ENCODE measurements around the gene C11orf16. TPM values are rescaled to one million over a fixed set of nuclear protein-coding genes. Genes with fewer than 3 reads are reported as not detected.

C11orf16 gene
- total and polyA plus RNA-seq, 2 of the 4 experiments (the other 2 are of a cell fraction): not detected

DNA sequence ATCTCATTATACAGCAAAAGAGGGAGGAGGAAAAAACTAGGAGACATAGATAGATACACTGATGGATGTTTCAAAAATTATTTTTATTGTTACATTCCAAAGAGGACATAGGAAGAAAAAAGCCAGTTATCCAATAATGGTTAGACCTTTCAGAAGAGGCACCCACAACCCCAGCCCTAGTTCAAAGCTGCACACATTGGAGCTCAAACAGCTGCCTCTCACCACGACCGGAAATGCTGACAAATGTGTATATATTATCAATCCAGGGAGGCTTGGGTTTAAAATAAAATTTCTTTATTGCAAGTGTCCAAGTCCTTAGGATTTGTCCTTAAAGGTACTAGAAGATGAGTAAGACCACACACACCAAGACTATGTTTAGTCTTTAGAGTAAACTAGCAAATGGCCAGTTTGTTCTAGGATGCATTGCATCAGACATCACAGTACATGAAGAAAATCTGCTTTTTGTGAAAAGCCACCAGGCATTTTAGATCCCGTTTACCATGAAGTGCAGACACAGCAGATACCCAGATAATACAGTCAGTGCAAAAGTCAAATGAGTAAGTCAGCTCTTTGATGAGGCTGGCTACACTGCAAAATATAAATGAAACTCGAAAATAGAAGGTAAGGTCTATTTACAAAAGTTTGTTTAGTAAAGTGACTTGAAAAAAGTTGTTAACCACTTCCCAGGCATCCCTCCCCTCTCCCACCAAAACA is 14.6 kb upstream of the C11orf16 start:
- Histone ChIP-seq H3K27ac (ENCODE audit: insufficient read depth, low read length) (no peak overlapping the region), H2BK120ac (ENCODE audit: low read depth, low read length) (peak overlapping the region; percentile 5), H3K4me1 (ENCODE audit: control insufficient read depth, insufficient read depth, low read length) (peaks cover 2% of the 10 kb centered on the region), H4K20me1 (ENCODE audit: insufficient read depth, low read length) (no peaks in the 10 kb centered on the region), H2AK9ac (replicated peaks; ENCODE audit: low read depth, low read length, poor library complexity) (no peak overlapping the region), H3K56ac (ENCODE audit: extremely low read depth, insufficient read depth, low read length) (peak overlapping the region; percentile 37; the same call in 1 of the 2 replicates), H2BK5ac (ENCODE audit: low read depth, low read length, poor library complexity, severe bottlenecking) (peak overlapping the region; percentile 40), H4K8ac (ENCODE audit: low read depth in 2 of 2, low read length in 2 of 2) (peak overlapping the region in 1 of 2 experiments; percentile 72; a peak in 2 of 4 replicates), H3K79me1 (ENCODE audit: low read depth in 1 of 2, low read length in 2 of 2) (peaks cover 0 to 4% of the 10 kb centered on the region in 2 experiments; a peak in 1 of 4 replicates), H3K9me1 (ENCODE audit: insufficient read depth, low read length) (no peaks in the 10 kb centered on the region), H2AFZ (replicated peaks; ENCODE audit: low read length, poor library complexity) (no peak overlapping the region), H3K4ac (ENCODE audit: low read depth, low read length) (no peak overlapping the region; the same call in 1 of the 2 replicates), H2BK20ac (ENCODE audit: low read depth, low read length) (peak overlapping the region; percentile 1), H3K9me3 (ENCODE audit: control insufficient read depth, insufficient read depth, low read length) (no peaks in the 10 kb centered on the region), H3K4me3 (ENCODE audit: insufficient read depth, low read depth, low read length) (no peak overlapping the region), H2AK5ac (ENCODE audit: low read depth, low read length) (no peak overlapping the region), H3K23ac (ENCODE audit: low read depth, low read length) (no peak overlapping the region), H3K36me3 (ENCODE audit: control insufficient read depth, insufficient read depth, low read length) (peaks cover 14% of the 10 kb centered on the region), H3K9ac (ENCODE audit: low read depth, low read length) (peak overlapping the region; percentile 4; the same call in 1 of the 2 replicates), H2BK15ac (ENCODE audit: low read depth, low read length) (0 out of 3 replicates have a peak overlapping the region, but pooled peaks have one; percentile 8), H4K5ac (ENCODE audit: low read depth, low read length) (peak overlapping the region; percentile 0; the same call in 1 of the 2 replicates), H3K18ac (ENCODE audit: low read depth, low read length) (peak overlapping the region; percentile 34; the same call in 1 of the 2 replicates), H4K91ac (ENCODE audit: insufficient read depth, low read depth, low read length) (peak overlapping the region; percentile 12; the same call in 1 of the 2 replicates), H3K4me2 (ENCODE audit: low read depth, low read length) (peak overlapping the region; percentile 46; the same call in 1 of the 2 replicates), H3K14ac (replicated peaks; ENCODE audit: low read depth, low read length) (peak overlapping the region; percentile 23), H3K27me3 (ENCODE audit: control insufficient read depth, insufficient read depth, low read length) (no peaks in the 10 kb centered on the region)
- peak; percentile 68 for DNase-seq
- in situ Hi-C loops (cut with MboI; ENCODE audit: low sequenced_read_pairs) (no loop called here), intact Hi-C loops (cut with micrococcal nuclease) (no loop called here), dilution Hi-C loops (cut with HindIII; ENCODE audit: low sequenced_read_pairs, unreplicated experiment) (no loop called here)
- BruUV-seq (replicated peaks): TSS peak; percentile 94
- CTCF ChIA-PET: interaction anchor here (1.2 kb wide), 1 partner anchor 14 kb away, joined by 3 read pairs; no protein-coding TSS in a partner anchor
- WGBS, 2 experiments (ENCODE audit: extremely low coverage in 2 of 2, insufficient read length in 1 of 2): no CpG with 5 or more reads among the region's 4 CpGs
- TF ChIP-seq BHLHE40 (IDR thresholded peaks at IDR 0.05; ENCODE audit: low read depth, low read length) (no peak), CTCF (conservative IDR thresholded peaks at IDR 0.05; ENCODE audit: low read depth, low read length) (no peak), CEBPB (IDR thresholded peaks at IDR 0.05; ENCODE audit: low read depth, low read length) (peak; percentile 82), RAD21 (IDR thresholded peaks at IDR 0.05; ENCODE audit: low read length) (no peak), MAZ (IDR thresholded peaks at IDR 0.05; ENCODE audit: borderline replicate concordance, low read depth, low read length) (no peak), MAFK (IDR thresholded peaks at IDR 0.05; ENCODE audit: low read depth, low read length) (0 out of 2 replicates have a peak, but pooled peaks have one; percentile 1), MXI1 (IDR thresholded peaks at IDR 0.05; ENCODE audit: borderline replicate concordance, low read depth, low read length) (no peak), POLR2A (IDR thresholded peaks at IDR 0.05; ENCODE audit: low read depth, low read length) (no peak), FOS (IDR thresholded peaks at IDR 0.05; ENCODE audit: low read depth, low read length) (peak; percentile 8; the same call in 1 of the 2 replicates), ELK1 (IDR thresholded peaks at IDR 0.05; ENCODE audit: borderline replicate concordance, low read depth, low read length) (no peak), RFX5 (IDR thresholded peaks at IDR 0.05; ENCODE audit: low read depth, low read length) (no peak), RCOR1 (IDR thresholded peaks at IDR 0.05; ENCODE audit: insufficient replicate concordance, low read length) (no peak)
- TF ChIP-seq, protein P1, sequence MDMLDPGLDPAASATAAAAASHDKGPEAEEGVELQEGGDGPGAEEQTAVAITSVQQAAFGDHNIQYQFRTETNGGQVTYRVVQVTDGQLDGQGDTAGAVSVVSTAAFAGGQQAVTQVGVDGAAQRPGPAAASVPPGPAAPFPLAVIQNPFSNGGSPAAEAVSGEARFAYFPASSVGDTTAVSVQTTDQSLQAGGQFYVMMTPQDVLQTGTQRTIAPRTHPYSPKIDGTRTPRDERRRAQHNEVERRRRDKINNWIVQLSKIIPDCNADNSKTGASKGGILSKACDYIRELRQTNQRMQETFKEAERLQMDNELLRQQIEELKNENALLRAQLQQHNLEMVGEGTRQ (IDR thresholded peaks at IDR 0.05; ENCODE audit: low read depth, low read length): no peak
- ATAC-seq (ENCODE audit: low read depth): peak; percentile 86
- POLR2A ChIA-PET (ENCODE audit: unreplicated experiment): interaction anchor here (0.6 kb wide), 1 partner anchor 219 kb away, joined by 4 read pairs; no protein-coding TSS in a partner anchor

Data from IMR-90 (cell line).